ENCODE results near the gene BAZ1B.
"Not testable (repeated sequence)": the region's sequence is repeated elsewhere in the genome, so short reads cannot be mapped to it uniquely, and the experiment has no call there.

The BAZ1B gene

DNA sequence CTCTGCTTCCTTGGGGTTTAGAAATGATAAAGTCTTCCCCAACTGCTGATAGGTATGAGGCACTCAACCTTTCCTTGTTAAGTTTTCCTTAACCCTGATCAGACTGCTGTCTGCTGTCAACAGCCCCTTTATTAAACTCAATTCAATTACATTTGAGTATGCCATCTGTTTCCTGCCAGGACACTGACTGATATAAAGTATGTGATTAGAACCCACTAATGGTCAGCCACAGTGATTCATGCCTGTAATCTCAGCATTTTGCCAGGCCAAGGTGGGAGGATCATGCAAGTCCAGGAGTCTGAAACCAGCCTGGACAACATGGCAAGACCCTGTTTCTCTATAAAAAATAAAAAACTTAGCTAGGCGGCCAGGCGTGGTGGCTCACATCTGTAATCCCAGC lies 18.1 kb downstream of the BAZ1B start:
- no peak for DNase-seq

DNA sequence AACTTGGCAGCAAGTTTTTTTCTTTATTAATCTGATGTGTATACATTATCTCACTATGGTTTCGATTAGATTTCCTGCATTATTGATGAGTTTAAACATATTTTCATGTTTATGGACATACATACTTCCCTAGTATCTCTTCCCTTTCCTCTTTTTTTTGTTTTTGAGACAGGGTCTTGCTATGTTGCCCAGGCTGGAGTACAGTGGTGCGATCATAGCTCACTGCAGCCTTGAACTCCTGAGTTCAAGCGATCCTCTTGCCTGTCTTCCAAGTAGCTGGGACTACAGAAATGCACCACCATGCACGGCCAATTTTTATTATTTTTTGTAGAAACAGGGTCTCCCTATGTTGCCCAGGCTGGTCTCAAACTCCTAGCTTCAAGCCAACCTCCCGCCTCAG lies 18.9 kb downstream of the BAZ1B start:
- DNase-seq: no peak

DNA sequence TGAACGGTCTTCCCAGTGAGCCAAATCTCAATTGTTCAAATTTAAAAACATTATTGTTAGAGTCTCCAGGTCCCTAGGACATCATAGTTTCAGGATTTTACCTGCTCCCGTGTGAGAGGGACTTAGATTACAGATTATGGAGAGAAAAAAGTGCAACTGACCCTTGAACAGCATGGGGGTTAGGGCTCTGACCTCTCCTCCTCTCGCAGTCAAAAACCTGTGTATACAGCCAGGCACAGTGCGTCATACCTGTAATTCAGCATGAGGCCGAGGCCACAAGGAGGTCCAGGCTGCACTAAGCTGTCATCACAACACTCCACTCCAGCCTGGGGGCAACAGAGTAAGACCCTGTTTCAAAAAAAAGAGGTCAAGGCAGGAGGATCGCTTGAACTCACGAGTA lies 25.5 kb downstream of the BAZ1B start:
- no peak for DNase-seq

DNA sequence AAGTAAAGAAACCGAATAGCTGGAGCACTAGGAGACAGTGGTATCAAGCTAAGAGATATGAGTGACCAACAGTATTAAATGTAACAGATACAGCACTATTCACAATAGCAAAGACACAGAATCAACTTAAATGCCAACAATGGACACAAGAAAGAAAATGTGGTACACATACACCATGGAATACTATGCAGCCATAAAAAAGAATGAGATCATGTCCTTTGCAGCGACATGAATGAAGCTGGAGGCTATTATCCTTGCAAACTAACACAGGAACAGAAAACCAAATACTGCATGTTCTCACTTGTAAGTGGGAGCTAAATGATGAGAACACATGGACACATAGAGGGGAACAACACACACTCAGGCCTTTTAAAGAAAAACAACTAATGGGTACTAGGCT lies 26.6 kb downstream of the BAZ1B start:
- DNase-seq: not testable (repeated sequence)

DNA sequence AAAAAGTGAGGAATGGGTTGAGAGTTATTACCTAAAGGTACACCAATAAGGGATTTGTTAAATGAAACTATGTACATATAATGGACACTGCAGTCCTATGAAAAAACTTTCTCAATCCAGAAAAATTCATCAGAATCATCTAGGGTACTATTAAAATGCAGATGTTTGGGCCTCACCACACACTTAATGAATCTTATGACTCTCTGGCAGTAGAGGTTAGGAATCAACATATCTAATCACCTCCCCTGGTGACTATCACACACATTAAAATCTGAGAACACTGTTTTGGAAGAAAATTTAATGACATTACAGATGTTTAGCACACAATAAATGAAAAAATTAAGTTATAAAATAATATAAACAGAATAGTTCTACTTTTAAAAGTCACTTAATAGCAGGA lies 32.1 kb downstream of the BAZ1B start:
- no peak for DNase-seq

DNA sequence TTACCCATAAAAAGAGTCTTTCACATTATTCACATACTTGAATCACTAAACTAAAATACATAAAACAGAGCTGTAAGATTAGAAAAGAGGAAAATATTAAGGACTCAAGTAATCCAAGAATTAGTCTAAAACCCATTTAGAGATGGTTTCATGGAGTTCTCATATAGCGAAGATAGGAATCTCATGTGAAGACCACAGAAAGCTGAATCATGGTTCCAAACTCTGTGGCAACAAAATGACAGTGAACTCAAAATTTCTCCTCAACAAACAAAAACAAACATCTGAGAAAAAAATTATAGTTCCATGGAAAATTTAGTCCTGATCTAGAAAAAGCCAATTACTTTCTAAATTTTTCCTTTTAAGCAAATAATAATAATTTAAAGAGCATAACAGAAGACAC lies 34.6 kb downstream of the BAZ1B start:
- no peak for DNase-seq

DNA sequence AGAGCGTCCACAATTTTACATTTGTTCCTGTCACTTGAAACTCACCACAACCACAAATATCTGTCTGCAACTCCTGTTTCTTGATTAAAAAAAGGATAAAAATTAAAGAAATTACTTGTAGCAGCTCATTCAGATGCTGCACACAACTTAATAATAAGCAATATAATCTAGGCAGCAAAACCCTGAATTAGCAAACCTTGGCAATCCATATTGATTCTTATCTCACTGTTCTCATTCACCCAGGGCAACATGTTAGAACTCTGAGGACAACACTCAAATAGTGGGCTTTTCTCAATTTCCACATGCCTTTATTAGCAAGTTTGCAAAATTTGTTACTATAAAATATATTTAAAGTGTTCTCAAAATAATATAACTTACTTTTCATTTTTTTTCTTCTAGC lies 38.9 kb downstream of the BAZ1B start:
- no peak for DNase-seq

DNA sequence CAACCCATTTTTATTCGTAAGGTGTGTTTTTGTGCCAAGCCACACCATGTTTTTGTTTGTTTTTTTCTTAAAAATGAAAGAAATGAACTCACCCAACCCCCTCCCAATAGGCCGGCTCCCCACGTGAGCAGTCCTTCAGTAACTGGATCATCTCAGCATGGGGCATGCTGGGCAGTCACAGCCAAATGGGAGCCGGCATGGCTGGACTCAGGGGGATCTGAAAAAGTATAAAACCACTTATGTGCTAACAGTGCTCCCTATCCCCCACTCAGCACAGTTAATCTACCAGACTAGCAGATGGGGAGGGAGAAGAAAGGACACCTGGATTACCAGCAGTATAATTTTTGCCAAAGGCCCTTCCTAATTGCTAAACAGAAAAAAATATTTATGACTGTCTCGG lies 39.3 kb downstream of the BAZ1B start:
- no peak for DNase-seq

DNA sequence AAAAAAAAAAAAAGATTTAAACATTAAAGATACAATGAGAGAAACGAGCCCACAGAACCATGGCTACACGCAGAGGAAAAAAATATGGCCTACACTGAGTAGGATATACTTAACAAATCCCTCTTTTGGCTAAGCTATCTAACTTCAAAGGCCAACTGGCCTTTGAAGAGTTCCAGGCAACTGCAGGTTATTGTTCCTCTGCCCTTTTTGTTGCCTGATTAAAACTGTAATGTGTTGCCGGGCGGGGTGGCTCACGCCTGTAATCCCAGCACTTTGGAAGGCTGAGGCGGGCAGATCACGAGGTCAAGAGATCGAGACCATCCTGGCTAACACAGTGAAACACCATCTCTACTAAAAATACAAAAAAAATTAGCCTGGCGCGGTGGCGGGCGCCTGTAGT lies 40.6 kb downstream of the BAZ1B start:
- not testable (repeated sequence) for DNase-seq

DNA sequence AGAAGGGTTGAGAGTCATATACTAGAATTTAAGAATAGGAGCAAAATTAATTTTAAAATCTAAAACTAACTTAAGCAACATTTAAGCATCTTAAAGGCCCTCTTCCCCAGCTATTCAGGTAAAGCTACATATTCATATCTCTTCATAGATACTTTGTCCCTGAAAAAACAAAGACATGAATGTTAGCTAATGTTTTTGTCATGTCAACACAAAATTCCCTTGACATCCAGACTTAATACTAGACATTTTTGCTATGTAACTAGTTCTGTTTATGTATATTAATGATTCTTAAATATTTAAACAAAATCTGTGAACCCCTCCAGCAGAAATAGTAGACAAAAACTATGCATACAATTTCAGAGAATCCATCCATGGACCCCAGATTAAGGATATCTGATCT lies 43.5 kb downstream of the BAZ1B start:
- DNase-seq: no peak

DNA sequence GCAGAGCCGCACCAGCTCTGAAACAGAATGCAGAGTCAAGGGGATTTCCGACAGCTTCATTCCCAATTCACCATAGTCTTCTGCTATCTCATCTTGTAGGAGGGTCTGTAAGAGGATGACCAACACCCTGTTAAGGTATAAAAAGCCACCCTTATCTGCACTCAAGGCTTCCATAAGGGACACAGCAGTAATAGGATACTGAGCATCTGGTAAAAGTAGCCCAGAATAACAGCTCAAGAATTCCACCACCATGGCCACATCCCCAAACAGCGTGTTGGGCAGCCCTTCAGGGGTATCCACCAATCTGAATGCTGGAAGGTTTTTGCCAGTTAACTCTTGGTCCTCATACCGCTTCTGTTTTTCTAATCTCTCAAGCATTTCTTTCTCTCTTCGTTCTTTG lies 44.7 kb downstream of the BAZ1B start:
- no peak for DNase-seq

DNA sequence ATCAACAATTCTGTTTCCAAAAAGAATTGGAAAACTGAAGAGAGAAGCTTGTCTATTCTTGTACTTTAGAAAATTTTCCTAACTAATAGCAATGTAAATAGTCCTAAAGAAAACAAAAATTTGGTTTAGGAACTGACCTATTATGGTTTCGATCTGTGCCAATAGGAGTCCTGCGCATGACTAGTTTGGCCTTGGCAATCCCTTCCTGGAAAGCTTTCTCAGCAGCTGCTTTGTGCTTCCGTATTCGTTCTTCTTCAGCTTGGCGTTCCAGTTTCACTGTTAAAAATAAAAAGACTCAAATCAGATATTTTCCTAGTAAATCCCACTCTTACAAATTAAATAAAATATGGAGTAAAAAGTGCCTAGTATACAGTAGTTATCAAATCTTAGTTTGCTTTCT lies 51.9 kb downstream of the BAZ1B start:
- no peak for DNase-seq

DNA sequence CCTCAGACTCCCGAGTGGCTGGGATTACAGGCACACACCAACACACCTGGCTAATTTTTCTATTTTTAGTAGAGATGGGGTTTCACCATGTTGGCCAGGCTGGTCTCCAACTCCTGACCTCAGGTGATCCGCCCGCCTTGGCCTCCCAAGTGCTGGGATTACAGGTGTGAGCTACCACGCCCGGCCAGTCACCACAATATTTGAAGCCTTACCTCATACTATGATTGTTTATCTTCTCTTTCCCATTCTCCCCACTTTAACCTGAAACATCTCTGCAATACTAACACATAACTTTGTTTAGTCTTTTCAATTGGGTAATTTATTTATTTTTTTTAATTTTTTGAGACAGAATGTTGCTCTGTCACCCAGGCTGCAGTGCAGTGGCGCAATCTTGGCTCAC lies 55.0 kb downstream of the BAZ1B start:
- not testable (repeated sequence) for DNase-seq

DNA sequence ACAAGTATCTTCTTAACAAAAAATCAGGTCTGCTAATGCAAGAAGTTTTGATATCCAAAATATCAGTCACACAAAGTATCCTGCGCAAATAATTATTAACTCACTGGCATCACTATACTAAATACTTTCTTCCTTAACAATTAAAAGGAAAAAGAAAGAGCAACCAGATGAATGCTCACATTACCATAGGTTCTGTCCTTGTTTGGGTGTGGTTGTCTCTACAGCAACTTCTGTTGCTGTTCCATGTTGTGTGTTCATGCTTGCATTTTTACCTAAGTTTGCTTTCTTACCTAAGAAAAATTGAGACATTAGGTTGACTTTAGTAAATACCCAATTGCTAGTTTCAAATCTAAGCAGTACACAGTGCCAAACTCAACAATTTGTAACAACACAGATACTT lies 56.0 kb downstream of the BAZ1B start:
- no peak for DNase-seq

DNA sequence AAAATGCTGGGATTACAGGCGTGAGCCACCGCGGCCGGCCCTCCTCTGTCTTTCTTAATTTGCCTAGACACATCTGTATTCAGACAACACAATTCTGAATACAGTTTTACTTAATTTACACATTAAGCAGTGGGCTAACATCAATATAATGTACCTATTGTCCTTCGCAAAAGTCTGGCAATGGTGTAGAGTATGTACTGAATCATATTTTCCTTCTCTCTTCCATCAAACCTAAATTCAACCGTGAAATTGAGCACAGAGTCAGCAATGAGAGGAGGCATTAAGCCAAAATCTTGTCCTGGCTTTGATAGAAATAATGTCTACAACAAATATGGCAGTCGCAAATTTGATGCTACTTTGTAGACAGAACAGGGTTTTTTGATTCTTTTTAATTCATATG lies 58.1 kb downstream of the BAZ1B start:
- no peak for DNase-seq

DNA sequence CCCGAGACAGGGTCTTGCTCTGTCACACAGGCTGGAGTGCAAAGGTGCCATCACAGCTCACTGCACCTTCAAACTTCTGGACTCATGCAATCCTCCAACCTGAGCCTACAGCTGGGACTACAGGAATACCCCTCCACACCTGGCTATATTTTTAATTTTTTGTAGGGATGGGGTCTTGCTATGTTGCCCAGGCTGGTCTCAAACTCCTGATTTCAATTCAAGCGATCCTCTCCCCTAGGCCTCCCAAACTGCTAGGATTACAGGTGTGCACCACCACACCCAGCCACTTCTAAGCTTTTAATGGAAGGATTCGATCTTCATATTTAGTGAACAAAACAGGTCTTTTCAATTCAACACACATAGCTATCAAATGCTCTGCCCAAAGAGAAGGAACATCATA lies 58.8 kb downstream of the BAZ1B start:
- no peak for DNase-seq

DNA sequence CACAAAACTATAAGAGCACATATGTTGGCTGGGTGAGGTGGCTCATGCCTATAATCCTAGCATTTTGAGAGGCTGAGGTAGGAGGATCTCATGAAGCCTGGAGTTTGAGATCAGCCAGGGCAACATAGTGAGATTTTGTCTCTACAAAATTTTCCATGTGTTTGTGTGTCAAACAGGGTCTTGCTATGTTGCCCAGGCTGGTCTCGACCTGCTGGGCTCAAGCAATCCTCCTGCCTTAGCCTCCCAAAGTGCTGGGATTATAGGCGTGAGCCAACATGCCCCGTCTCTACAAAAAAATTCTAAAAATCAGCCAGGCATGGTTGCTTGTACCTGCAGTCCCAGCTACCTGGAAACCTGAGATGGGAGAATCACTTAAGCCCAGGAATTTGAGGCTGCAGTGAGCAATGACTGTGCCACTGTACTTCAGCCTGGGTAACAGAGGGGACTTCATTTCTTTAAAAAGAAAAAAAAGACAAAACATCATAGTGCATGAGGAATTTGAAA lies 60.3 kb downstream of the BAZ1B start:
- no peak for DNase-seq

DNA sequence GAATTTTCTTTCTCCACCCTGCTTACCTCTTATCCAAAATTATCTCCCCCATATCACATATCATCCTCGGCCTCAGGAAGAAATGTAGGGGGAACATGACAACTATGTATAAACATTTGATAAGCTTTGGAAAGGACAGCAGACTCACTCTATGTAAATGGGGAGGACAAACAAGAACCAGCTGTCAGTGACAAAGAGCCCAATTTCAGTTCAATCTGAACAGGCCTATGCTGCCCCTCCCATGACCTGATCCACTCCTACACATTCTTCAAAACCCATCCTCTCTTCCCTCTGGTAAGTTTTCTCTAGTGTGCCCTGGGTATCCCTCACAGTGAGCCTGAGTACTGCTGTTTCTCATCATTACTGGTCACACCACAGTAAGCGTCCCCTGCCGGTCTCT lies 67.7 kb downstream of the BAZ1B start:
- DNase-seq: no peak

DNA sequence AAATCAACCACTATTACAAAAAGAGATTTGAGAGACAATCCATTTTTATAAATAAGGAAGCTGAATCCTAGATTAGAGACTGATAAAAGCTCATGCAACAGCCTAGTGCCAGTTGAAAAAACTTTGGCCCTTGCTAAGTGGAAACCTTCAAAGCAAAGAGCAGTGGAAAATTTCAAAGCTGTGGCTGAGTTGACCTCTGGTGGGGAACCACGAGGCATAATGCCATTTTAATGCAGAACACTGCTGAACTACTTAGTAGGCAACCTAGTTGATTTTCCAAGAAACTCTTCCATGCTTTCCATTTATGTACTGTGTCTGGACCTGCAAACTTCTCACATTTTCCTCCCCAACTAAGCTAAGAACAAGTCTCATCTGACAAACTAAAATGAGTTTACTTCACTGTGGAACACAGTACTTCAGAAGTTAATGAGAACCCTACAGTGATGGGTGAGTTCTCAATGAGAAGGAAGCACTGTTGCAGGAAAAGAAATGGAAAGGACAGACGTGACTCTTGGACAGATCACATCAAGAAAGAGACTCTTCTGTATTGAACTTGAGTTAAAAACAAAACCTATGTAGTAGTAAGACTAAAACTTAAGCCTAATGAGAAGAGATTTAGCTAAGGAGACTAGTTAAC lies 69.0 kb downstream of the BAZ1B start:
- no peak for DNase-seq

DNA sequence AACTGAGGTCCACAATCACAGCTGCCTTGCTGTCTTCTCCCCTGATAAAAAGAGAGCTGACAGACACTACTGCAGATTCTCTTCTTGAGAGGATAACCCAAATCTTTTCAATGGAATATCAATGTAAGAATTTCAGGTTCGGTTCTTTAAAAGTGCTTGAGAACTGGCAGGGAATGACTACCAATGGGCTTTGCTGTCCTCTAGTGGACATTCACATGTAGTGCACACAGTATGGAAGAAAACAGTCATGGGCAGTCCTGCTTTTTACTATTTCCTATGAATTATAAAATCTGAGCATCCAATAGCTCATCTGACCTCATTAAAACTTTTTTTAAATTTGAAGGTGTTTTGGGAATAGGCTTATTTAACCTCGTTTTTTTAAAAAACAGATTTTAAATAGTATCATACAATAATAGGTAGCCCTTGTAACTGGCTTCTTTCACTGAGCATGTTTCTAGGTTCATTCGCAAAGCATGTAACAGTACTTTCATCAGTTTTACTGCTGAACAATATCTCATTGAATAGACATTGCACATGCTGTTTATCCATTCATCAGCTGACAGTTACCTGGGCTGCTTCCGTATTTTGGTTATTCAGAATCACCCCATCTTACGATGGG lies 70.2 kb downstream of the BAZ1B start:
- no peak for DNase-seq

DNA sequence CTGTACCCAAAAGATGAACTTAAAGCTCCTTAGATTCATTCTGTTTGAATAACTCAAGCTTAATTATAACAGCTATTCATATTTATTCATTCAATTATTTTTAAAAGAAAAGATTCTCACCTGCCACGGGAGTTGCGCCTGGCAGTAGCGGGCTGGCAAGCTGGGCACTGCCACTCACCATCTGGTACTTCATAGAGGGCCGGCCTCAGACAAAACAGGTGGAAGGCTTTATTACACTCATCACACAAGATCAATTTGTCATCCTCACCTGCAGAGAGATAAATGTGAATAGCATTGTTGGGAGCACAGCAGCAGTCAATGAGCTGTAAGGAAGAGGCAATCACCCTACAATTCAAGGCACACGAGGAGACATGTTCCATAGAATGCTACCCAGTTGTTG lies 72.7 kb downstream of the BAZ1B start:
- DNase-seq: no peak

DNA sequence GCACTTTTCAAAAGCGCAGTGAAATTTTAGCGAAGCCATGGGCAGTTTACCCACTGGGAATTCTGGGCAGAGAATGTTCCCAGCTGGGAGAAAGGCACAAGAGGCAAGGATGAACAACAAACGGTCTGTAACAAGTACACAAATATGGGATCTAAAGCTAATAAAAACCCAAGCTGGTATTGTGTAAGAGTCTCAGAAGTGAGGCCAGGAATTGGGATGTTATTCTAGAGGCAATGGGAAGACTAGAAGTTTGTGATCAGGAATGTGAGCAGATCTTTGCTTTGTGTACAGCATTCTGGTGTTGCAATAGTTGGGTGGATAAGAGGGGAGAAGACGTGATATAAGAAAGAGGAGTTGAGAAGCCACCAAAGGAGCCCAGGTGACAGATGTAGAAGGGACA lies 73.5 kb downstream of the BAZ1B start:
- no peak for DNase-seq

DNA sequence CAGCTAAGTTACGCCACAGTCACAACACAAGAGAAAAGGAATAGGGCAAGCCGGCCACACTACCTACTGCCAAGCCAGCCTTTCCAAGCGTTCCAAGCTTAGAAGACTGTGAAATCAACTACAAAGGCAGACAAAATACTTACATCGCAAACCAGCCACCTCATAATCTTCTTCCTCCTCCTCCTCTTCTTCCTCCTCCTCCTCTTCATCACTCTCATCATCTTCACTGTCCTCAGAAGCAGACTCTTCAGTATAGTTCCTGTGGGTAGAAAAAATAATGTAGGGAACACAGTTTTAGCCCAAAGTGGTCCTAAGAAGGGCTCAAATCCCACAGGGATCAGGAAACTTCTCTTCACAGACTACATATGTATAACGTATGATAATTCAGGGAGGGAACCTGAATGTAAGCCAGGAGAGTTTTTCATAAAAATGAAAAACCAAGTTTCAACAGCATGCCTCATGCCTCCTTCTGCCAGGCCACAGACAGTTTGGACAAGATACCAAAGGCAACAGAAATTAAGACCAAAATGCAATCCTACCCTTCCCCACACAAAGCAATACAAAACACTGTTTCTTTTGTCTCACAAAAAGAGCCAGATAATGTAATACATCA lies 74.9 kb downstream of the BAZ1B start:
- no peak for DNase-seq

DNA sequence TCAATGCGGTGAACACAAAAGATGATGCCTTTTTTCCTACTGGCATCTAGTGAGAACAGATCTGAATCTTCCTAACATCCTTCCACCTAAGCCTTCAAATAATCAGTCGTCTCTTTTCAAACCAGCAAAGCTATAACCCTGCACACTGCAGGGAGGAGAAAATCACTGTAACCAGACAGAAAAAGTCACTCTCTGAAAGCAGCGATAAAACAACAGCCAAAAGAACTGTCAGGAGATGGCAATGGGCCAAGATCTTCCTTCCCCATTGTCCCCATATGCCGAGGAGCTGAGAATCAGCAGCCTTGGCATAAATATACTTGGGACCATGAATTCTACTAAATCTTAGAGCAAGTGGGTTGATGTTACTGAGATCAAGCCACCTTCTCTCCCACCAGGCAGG lies 75.4 kb downstream of the BAZ1B start:
- DNase-seq: no peak

Data from activated CD4-positive, alpha-beta T cell treated with anti-CD3 and anti-CD28 coated beads, Interleukin-2, amount 50 U/mL, for 4 hours (primary cell).